ENCODE data around the gene TXNRD1.

- no peak for TF ChIP-seq CTCF (IDR thresholded peaks at IDR 0.05)
- TF ChIP-seq POLR2A (IDR thresholded peaks at IDR 0.05), result no peak
Observed at GRCh38 chr12:104207416-104208205, 8.0 kb upstream of the TXNRD1 start.

All from right lobe of liver (tissue), 4 donors.